Endothelial cell of umbilical vein (primary cell): ENCODE results near the gene MTCH1. TPM values are rescaled to one million over a fixed set of nuclear protein-coding genes. Genes with fewer than 3 reads are reported as not detected.
"Not testable (repeated sequence)": the region's sequence is repeated elsewhere in the genome, so short reads cannot be mapped to it uniquely, and the experiment has no call there.

ENCODE experiments used
- BruUV-seq: library from RNA; stranded (reverse); fragments of 400-500 nt; replicated peaks from 2 replicates; lab custom pipeline; 2021; lab: Mats Ljungman, UMichigan
- CTCF ChIA-PET: fragments of 300-600, 350-600 bp; sonication (Branson Sonifier 250); formaldehyde crosslinking; loops from one replicate; lab custom pipeline; 2021; ENCODE audit warnings: antibody characterized with exemption, inconsistent platforms; lab: Charles Lee
- POLR2A ChIA-PET: fragments of 300-600, 350-600 bp; sonication (Branson Sonifier 250); formaldehyde crosslinking; loops from one replicate; lab custom pipeline; 2021; ENCODE audit warnings: antibody characterized with exemption, inconsistent platforms; lab: Charles Lee
- DNase-seq: peaks from one replicate; pipeline ENCODE4 v3.0.0-alpha.2; 2011; ENCODE audit warnings: low read depth, low spot score
- FAIRE-seq: peaks from 2 replicates; lab custom pipeline; 2011; peaks lifted over from hg19 to GRCh38; lab: Jason Lieb, UNC
- H2AFZ ChIP-seq: 2 replicates; pipeline ENCODE4 v1.6.0; 2012; ENCODE audit warnings: low read depth, low read length, control low read depth, inconsistent platforms
- H3K27ac ChIP-seq: 2 replicates; pipeline ENCODE4 v1.5.1; 2011; ENCODE audit warnings: low read depth, mild to moderate bottlenecking, control low read depth, low read length, moderate library complexity; ENCODE audit not compliant: insufficient read depth
- H3K27me3 ChIP-seq, 2 experiments: 2 replicates each; pipeline versions ENCODE4 v1.6.0 to v1.6.1; 2011; ENCODE audit warnings: low read length in 2 of 2, mixed read lengths in 1 of 2; ENCODE audit not compliant: control insufficient read depth in 2 of 2, insufficient read depth in 2 of 2
- H3K36me3 ChIP-seq, 2 experiments: 2 replicates in 1 of 2; 3 replicates in 1 of 2; pipeline ENCODE4 v1.5.1; 2011; ENCODE audit warnings: low read length in 2 of 2, mild to moderate bottlenecking in 1 of 2, moderate library complexity in 1 of 2; ENCODE audit not compliant: control insufficient read depth in 2 of 2, insufficient read depth in 2 of 2; ENCODE audit errors: extremely low read depth in 1 of 2
- H3K4me1 ChIP-seq: 3 replicates; pipeline ENCODE4 v1.5.1; 2011; ENCODE audit warnings: mild to moderate bottlenecking, low read length; ENCODE audit not compliant: control insufficient read depth, insufficient read depth; ENCODE audit errors: extremely low read depth
- H3K4me2 ChIP-seq: 2 replicates; pipeline ENCODE4 v1.6.1; 2011; ENCODE audit warnings: low read length, control low read depth, mixed read lengths; ENCODE audit not compliant: insufficient read depth
- H3K4me3 ChIP-seq, 3 experiments: fragments of 200-600 bp in 1 of 3; sonication (generic), shearing (Covaris generic) in 1 of 3; replicated peaks in 1 of 3; 2 replicates each; pipeline ENCODE4 v1.5.1; 2011 to 2016; ENCODE audit warnings: control low read depth in 3 of 3, low read length in 3 of 3, mild to moderate bottlenecking in 2 of 3, inconsistent platforms in 1 of 3, low read depth in 1 of 3, moderate library complexity in 1 of 3; ENCODE audit not compliant: insufficient read depth in 1 of 3
- H3K79me2 ChIP-seq: 2 replicates; pipeline ENCODE4 v1.6.0; 2012; ENCODE audit warnings: low read length, inconsistent platforms; ENCODE audit not compliant: control insufficient read depth, insufficient read depth
- H3K9ac ChIP-seq: replicated peaks from 2 replicates; pipeline ENCODE3; 2011; ENCODE audit warnings: low read length, control low read depth; ENCODE audit not compliant: insufficient read depth; ENCODE audit errors: extremely low read depth
- H3K9me1 ChIP-seq: replicated peaks from 3 replicates; pipeline ENCODE4 v1.6.0; 2011; ENCODE audit warnings: mild to moderate bottlenecking, low read length; ENCODE audit not compliant: control insufficient read depth, insufficient read depth; ENCODE audit errors: extremely low read depth
- H3K9me3 ChIP-seq: replicated peaks from 2 replicates; pipeline ENCODE4 v1.5.1; 2012; ENCODE audit warnings: low read length, inconsistent platforms; ENCODE audit not compliant: control insufficient read depth, insufficient read depth
- H4K20me1 ChIP-seq: replicated peaks from 2 replicates; pipeline ENCODE3; 2011; ENCODE audit warnings: mild to moderate bottlenecking, low read length; ENCODE audit not compliant: control insufficient read depth, insufficient read depth; ENCODE audit errors: extremely low read depth
- CTCF ChIP-seq, 2 donors: IDR thresholded peaks; 1 replicate in 1 of 2; 2 replicates in 1 of 2; pipeline ENCODE4 v1.5.1; 2011; ENCODE audit warnings: low read length in 2 of 2, mild to moderate bottlenecking in 2 of 2, moderate library complexity in 2 of 2, control low read depth in 1 of 2, inconsistent platforms in 1 of 2, low read depth in 1 of 2; ENCODE audit not compliant: insufficient read depth in 1 of 2; ENCODE audit errors: extremely low read depth in 1 of 2
- EZH2 ChIP-seq: IDR thresholded peaks from 2 replicates; pipeline ENCODE4 v1.6.1; 2012; ENCODE audit warnings: borderline replicate concordance, low read depth, mild to moderate bottlenecking, moderate library complexity, low read length, inconsistent platforms; ENCODE audit not compliant: severe bottlenecking
- FOS ChIP-seq: IDR thresholded peaks from 2 replicates; pipeline ENCODE4 v1.6.1; 2011; ENCODE audit warnings: mild to moderate bottlenecking, low read length, moderate library complexity, borderline replicate concordance; ENCODE audit not compliant: insufficient read depth
- GATA2 ChIP-seq: IDR thresholded peaks from 2 replicates; pipeline ENCODE4 v1.7.0; 2011; ENCODE audit warnings: low read depth, mild to moderate bottlenecking, moderate library complexity, mixed read lengths, low read length; ENCODE audit not compliant: insufficient read length, insufficient read depth
- JUN ChIP-seq: IDR thresholded peaks from 2 replicates; pipeline ENCODE4 v1.6.1; 2011; ENCODE audit warnings: borderline replicate concordance, low read depth; ENCODE audit not compliant: insufficient read length, insufficient read depth
- MAX ChIP-seq: IDR thresholded peaks from 2 replicates; pipeline ENCODE4 v1.6.1; 2011; ENCODE audit not compliant: insufficient read depth, insufficient read length
- MYC ChIP-seq: IDR thresholded peaks from one replicate; pipeline ENCODE4 v1.6.1; 2011; ENCODE audit warnings: mild to moderate bottlenecking, low read depth, low read length
- POLR2A ChIP-seq: IDR thresholded peaks from 2 replicates; pipeline ENCODE4 v1.6.1; 2012; ENCODE audit warnings: low read depth, mild to moderate bottlenecking, control low read depth, low read length
- POLR2AphosphoS5 ChIP-seq: IDR thresholded peaks from 2 replicates; pipeline ENCODE4 v1.6.1; 2012; ENCODE audit warnings: low read depth, mild to moderate bottlenecking, control low read depth, low read length, moderate library complexity; ENCODE audit not compliant: insufficient read depth
- dilution Hi-C: fragments of 300-500 bp; cut with MboI; formaldehyde crosslinking; loops from one replicate; pipeline ENCODE4 v1.15.0; 2019; ENCODE audit warnings: low sequenced_read_pairs; ENCODE audit not compliant: extremely low pct_ligation_motif_present
- intact Hi-C: fragments of 100-400 bp; cut with micrococcal nuclease; formaldehyde crosslinking; loops from one replicate; pipeline ENCODE4 v1.10.0; 2022
- polyA plus RNA-seq, 4 experiments: library from polyadenylated mRNA; depleted of rRNA in 3 of 4; stranded (reverse) in 3 of 4; unstranded in 1 of 4; fragments of >200 nt; gene quantifications; 2 replicates each; pipeline versions ENCODE4 v1.2.1 to v1.2.3, GENCODE V29; 2011 to 2012; ENCODE audit warnings: missing spikeins in 1 of 4
- total RNA-seq: library from RNA; stranded (reverse); gene quantifications from 2 replicates; pipeline ENCODE4 v1.2.3, GENCODE V29; 2021

The MTCH1 gene
- total and polyA plus RNA-seq, 2 donors (not counting 3 experiments of a cell fraction or from before 2014, with no cell fraction given) = 218 to 228 TPM

GRCh38 chr6:36944650-36945049 lies 41.3 kb downstream of the MTCH1 start:
- Histone ChIP-seq H3K79me2 (no peaks in the 10 kb centered on the region), H2AFZ (no peak overlapping the region), H3K4me2 (no peak overlapping the region), H3K9ac (no peak overlapping the region), H3K4me3 (no peak overlapping the region), H3K36me3 (no peaks in the 10 kb centered on the region), H3K4me1 (peaks cover 6% of the 10 kb centered on the region), H3K9me1 (no peaks in the 10 kb centered on the region), H3K9me3 (no peaks in the 10 kb centered on the region), H3K27ac (no peak overlapping the region), H3K27me3 (peaks cover 0 to 3% of the 10 kb centered on the region in 2 experiments), H4K20me1 (no peaks in the 10 kb centered on the region)
- dilution Hi-C loops (no loop called here), intact Hi-C loops (loop anchor here (1.0 kb wide), 1 partner anchor 34 kb away; no protein-coding TSS in a partner anchor)
- ChIA-PET CTCF (no interaction called here), POLR2A (no interaction called here)
- TF ChIP-seq MYC = no peak
- no peak for TF ChIP-seq POLR2A
- no peak for TF ChIP-seq MAX
- TF ChIP-seq GATA2 = no peak
- TF ChIP-seq JUN = no peak
- no peak for TF ChIP-seq EZH2
- TF ChIP-seq POLR2AphosphoS5 = no peak
- TF ChIP-seq CTCF (IDR thresholded peaks at IDR 0.05; ENCODE audit: extremely low read depth in 1 of 2, insufficient read depth in 1 of 2, low read depth in 1 of 2, low read length in 2 of 2) = no peak
- no peak for TF ChIP-seq FOS
- no peak for FAIRE-seq
- DNase-seq = no peak
- BruUV-seq = no TSS peak

GRCh38 chr6:36942329-36942728 lies 43.7 kb downstream of the MTCH1 start:
- H3K27me3 ChIP-seq, H3K9me1 ChIP-seq, H3K36me3 ChIP-seq, BruUV-seq, H4K20me1 ChIP-seq, DNase-seq, CTCF ChIA-PET, dilution Hi-C loops, H3K9me3 ChIP-seq, POLR2A ChIA-PET, H3K4me3 ChIP-seq, intact Hi-C loops, H2AFZ ChIP-seq, FAIRE-seq, H3K9ac ChIP-seq, H3K4me2 ChIP-seq, H3K27ac ChIP-seq, H3K79me2 ChIP-seq, H3K4me1 ChIP-seq: not testable (repeated sequence)

GRCh38 chr6:36941561-36941960 lies 44.4 kb downstream of the MTCH1 start:
- H3K36me3 ChIP-seq, H3K27ac ChIP-seq, BruUV-seq, H3K4me3 ChIP-seq, H3K4me1 ChIP-seq, H3K9ac ChIP-seq, H3K4me2 ChIP-seq, DNase-seq, FAIRE-seq, dilution Hi-C loops, POLR2A ChIA-PET, H3K27me3 ChIP-seq, H3K79me2 ChIP-seq, H3K9me3 ChIP-seq, H2AFZ ChIP-seq, CTCF ChIA-PET, H4K20me1 ChIP-seq, intact Hi-C loops, H3K9me1 ChIP-seq: not testable (repeated sequence)
